NCI-H510A (cell line): ENCODE measurements around the gene GJB2.

Source experiments
- DNase-seq: peaks from one replicate; lab custom pipeline; 2025; lab: John Stamatoyannopoulos, UW

The GJB2 gene

GRCh38 chr13:20141238-20142022, 51.3 kb downstream of the GJB2 start:
- DNase-seq = no peak

DNA sequence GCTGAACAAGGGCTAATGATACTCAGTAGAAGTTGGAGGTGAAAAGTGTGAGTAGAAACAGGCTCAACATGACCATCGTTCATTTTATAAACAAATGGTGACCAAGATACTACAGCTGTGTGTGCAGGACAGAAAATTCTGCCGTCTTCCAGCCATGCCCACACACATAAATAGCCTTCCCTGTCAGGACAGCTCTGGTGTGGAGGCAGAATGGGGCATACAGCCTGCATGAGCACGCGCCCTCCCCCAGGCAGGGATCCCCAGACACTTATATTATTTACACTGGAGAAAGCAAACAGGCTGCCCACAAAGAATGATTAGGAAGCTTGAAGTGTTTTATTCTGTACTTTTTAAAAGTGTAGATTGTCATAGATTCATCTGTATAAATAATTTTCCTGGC, 52.3 kb downstream of the GJB2 start:
- DNase-seq = no peak

DNA sequence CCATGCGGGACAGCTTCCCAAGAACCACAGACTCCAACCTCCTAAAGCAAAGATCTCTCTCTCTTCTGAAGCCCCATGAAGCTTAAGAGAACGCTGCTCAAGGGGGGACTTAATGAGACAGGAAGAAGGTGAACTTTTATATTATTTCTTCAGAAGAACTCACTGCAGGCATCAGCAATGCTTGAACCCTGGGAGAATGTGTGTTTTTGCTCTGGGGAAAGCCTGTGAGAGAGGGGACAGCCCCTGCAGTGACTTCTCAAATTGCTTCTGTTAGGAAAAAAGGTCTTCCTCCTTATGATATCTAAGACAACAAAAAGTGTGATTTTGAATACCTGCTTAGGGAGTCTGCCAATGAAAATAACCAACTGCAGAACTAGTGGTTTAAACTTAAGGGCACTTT, 54.9 kb downstream of the GJB2 start:
- no peak for DNase-seq
